Measurements from ENCODE around the gene MRTFA. TPM values are rescaled to one million over a fixed set of nuclear protein-coding genes. Genes with fewer than 3 reads are reported as not detected.
"Not testable (repeated sequence)": the region's sequence is repeated elsewhere in the genome, so short reads cannot be mapped to it uniquely, and the experiment has no call there.

Gene MRTFA
- total RNA-seq, 2 experiments from 2014 or later: 55.3 to 58.9 TPM

GRCh38 chr22:40531951-40532900 is 104.3 kb downstream of the MRTFA start:
- Histone ChIP-seq H3K4me1 (ENCODE audit: insufficient read depth, low read length) (peaks cover 33% of the 10 kb centered on the region), H3K27ac (ENCODE audit: low read depth in 1 of 2, low read length in 2 of 2) (peak overlapping the region; percentile 40 to 66), H3K4me3 (ENCODE audit: low read length) (peak overlapping the region; percentile 54), H3K36me3 (ENCODE audit: insufficient read depth, low read length) (peaks cover 6% of the 10 kb centered on the region), H3K27me3 (ENCODE audit: control insufficient read depth in 1 of 2, insufficient read depth in 2 of 2, low read length in 2 of 2) (no peaks in the 10 kb centered on the region), H3K9me3 (ENCODE audit: control insufficient read depth in 1 of 2, insufficient read depth in 1 of 2, low read length in 2 of 2) (no peaks in the 10 kb centered on the region)
- DNase-seq (no peak), ATAC-seq (ENCODE audit: poor library complexity) (no peak)
- Mint-ChIP-seq H3K36me3 (ENCODE audit: low read depth) (no peaks in the 10 kb centered on the region), H3K9me3 (no peaks in the 10 kb centered on the region), H3K4me3 (peak overlapping the region; percentile 84), H3K4me1 (ENCODE audit: low read depth) (peaks cover 71% of the 10 kb centered on the region), H3K27ac (peak overlapping the region; percentile 88), H3K27me3 (no peaks in the 10 kb centered on the region)
- intact Hi-C loops (cut with DNase I, micrococcal nuclease): loop anchor here in 1 of 2 experiments (2.0 kb wide), 1 partner anchor 115 kb away; no protein-coding TSS in a partner anchor
- ChIA-PET CTCF (interaction anchor here (2.8 to 5.1 kb wide), 2 partner anchors 96 to 115 kb away, joined by 14 to 20 read pairs; no protein-coding TSS in a partner anchor), POLR2A (interaction anchor here (0.5 to 5.1 kb wide), 6 partner anchors 12 to 114 kb away, joined by 3 to 72 read pairs (median 4); partner anchors contain the start of gene MRTFA)
- TF ChIP-seq CTCF (IDR thresholded peaks at IDR 0.05): no peak

GRCh38 chr22:40530391-40530790 is 106.1 kb downstream of the MRTFA start:
- H3K27ac ChIP-seq (ENCODE audit: low read depth in 1 of 2, low read length in 2 of 2); H3K9me3 Mint-ChIP-seq; H3K9me3 ChIP-seq (ENCODE audit: control insufficient read depth in 1 of 2, insufficient read depth in 1 of 2, low read length in 2 of 2); intact Hi-C loops (cut with DNase I, micrococcal nuclease); H3K27me3 Mint-ChIP-seq; H3K27me3 ChIP-seq (ENCODE audit: control insufficient read depth in 1 of 2, insufficient read depth in 2 of 2, low read length in 2 of 2); ATAC-seq (ENCODE audit: poor library complexity); H3K4me3 ChIP-seq (ENCODE audit: low read length); H3K36me3 Mint-ChIP-seq (ENCODE audit: low read depth); DNase-seq; H3K36me3 ChIP-seq (ENCODE audit: insufficient read depth, low read length): not testable (repeated sequence)
- H3K4me1 Mint-ChIP-seq (ENCODE audit: low read depth): peaks cover 85% of the 10 kb centered on the region
- H3K27ac Mint-ChIP-seq: peak overlapping the region; percentile 88
- ChIA-PET CTCF (interaction anchor here (2.0 to 5.1 kb wide), 2 partner anchors 115 to 116 kb away, joined by 10 to 20 read pairs; no protein-coding TSS in a partner anchor), POLR2A (interaction anchor here (1.3 to 5.1 kb wide), 4 partner anchors 10 to 104 kb away, joined by 4 to 72 read pairs (median 4); partner anchors contain the start of gene MRTFA)
- H3K4me1 ChIP-seq (ENCODE audit: insufficient read depth, low read length): peaks cover 35% of the 10 kb centered on the region
- H3K4me3 Mint-ChIP-seq: peak overlapping the region; percentile 84

- H3K9me3 Mint-ChIP-seq: no peaks in the 10 kb centered on the region
- Histone ChIP-seq H3K4me1 (ENCODE audit: insufficient read depth, low read length) (peaks cover 29% of the 10 kb centered on the region), H3K4me3 (ENCODE audit: low read length) (no peak overlapping the region), H3K27me3 (ENCODE audit: control insufficient read depth in 1 of 2, insufficient read depth in 2 of 2, low read length in 2 of 2) (no peaks in the 10 kb centered on the region), H3K27ac (ENCODE audit: low read depth in 1 of 2, low read length in 2 of 2) (no peak overlapping the region), H3K36me3 (ENCODE audit: insufficient read depth, low read length) (peaks cover 8% of the 10 kb centered on the region), H3K9me3 (ENCODE audit: control insufficient read depth in 1 of 2, insufficient read depth in 1 of 2, low read length in 2 of 2) (no peaks in the 10 kb centered on the region)
- intact Hi-C loops (cut with DNase I, micrococcal nuclease): loop anchor here in 1 of 2 experiments (10.0 kb wide), 1 partner anchor 45 kb away; no protein-coding TSS in a partner anchor
- no peak for TF ChIP-seq CTCF (IDR thresholded peaks at IDR 0.05)
- no peak for ATAC-seq (ENCODE audit: poor library complexity)
- no peak for DNase-seq
- H3K27me3 Mint-ChIP-seq: no peaks in the 10 kb centered on the region
- H3K27ac Mint-ChIP-seq: peak overlapping the region; percentile 88
- POLR2A ChIA-PET: interaction anchor here (1.3 to 5.1 kb wide), 2 partner anchors 52 to 105 kb away, joined by 4 to 72 read pairs; partner anchors contain the start of gene MRTFA
- peak overlapping the region; percentile 48 for H3K4me3 Mint-ChIP-seq
- H3K36me3 Mint-ChIP-seq (ENCODE audit: low read depth): no peaks in the 10 kb centered on the region
- H3K4me1 Mint-ChIP-seq (ENCODE audit: low read depth): peaks cover 81% of the 10 kb centered on the region
- CTCF ChIA-PET: interaction anchor here (2.0 kb wide), 1 partner anchor 116 kb away, joined by 10 read pairs; no protein-coding TSS in a partner anchor
These were observed 106.7 kb downstream of the MRTFA start for GRCh38 chr22:40529821-40530220.

All from CD4-positive, alpha-beta T cell (primary cell).